ENCODE data around the gene KIF5C. TPM values are rescaled to one million over a fixed set of nuclear protein-coding genes. Genes with fewer than 3 reads are reported as not detected.

The KIF5C gene
- total and polyA plus RNA-seq, 2 experiments from 2014 or later: 45.0 to 49.1 TPM

DNA sequence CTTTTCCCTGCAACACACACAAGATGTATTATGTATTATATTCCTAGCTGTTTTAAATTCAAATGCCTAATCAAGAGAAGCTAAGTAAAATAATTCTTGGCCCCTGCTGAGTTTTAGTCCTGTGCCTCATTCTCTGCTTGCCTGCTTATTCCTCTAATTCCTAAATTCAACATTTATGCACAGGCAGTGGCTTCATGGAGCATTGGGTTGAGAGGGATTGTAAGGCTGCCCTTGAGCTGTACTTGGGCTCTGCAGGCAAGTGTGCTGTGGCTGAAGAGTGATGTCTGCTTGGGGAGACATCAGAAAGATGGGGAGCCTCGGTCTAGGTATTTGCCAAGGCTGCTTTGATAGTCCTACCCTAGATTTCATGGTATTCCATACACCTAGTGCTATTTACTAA is 27.8 kb downstream of the KIF5C start (continued):
- TF ChIP-seq, protein P1, sequence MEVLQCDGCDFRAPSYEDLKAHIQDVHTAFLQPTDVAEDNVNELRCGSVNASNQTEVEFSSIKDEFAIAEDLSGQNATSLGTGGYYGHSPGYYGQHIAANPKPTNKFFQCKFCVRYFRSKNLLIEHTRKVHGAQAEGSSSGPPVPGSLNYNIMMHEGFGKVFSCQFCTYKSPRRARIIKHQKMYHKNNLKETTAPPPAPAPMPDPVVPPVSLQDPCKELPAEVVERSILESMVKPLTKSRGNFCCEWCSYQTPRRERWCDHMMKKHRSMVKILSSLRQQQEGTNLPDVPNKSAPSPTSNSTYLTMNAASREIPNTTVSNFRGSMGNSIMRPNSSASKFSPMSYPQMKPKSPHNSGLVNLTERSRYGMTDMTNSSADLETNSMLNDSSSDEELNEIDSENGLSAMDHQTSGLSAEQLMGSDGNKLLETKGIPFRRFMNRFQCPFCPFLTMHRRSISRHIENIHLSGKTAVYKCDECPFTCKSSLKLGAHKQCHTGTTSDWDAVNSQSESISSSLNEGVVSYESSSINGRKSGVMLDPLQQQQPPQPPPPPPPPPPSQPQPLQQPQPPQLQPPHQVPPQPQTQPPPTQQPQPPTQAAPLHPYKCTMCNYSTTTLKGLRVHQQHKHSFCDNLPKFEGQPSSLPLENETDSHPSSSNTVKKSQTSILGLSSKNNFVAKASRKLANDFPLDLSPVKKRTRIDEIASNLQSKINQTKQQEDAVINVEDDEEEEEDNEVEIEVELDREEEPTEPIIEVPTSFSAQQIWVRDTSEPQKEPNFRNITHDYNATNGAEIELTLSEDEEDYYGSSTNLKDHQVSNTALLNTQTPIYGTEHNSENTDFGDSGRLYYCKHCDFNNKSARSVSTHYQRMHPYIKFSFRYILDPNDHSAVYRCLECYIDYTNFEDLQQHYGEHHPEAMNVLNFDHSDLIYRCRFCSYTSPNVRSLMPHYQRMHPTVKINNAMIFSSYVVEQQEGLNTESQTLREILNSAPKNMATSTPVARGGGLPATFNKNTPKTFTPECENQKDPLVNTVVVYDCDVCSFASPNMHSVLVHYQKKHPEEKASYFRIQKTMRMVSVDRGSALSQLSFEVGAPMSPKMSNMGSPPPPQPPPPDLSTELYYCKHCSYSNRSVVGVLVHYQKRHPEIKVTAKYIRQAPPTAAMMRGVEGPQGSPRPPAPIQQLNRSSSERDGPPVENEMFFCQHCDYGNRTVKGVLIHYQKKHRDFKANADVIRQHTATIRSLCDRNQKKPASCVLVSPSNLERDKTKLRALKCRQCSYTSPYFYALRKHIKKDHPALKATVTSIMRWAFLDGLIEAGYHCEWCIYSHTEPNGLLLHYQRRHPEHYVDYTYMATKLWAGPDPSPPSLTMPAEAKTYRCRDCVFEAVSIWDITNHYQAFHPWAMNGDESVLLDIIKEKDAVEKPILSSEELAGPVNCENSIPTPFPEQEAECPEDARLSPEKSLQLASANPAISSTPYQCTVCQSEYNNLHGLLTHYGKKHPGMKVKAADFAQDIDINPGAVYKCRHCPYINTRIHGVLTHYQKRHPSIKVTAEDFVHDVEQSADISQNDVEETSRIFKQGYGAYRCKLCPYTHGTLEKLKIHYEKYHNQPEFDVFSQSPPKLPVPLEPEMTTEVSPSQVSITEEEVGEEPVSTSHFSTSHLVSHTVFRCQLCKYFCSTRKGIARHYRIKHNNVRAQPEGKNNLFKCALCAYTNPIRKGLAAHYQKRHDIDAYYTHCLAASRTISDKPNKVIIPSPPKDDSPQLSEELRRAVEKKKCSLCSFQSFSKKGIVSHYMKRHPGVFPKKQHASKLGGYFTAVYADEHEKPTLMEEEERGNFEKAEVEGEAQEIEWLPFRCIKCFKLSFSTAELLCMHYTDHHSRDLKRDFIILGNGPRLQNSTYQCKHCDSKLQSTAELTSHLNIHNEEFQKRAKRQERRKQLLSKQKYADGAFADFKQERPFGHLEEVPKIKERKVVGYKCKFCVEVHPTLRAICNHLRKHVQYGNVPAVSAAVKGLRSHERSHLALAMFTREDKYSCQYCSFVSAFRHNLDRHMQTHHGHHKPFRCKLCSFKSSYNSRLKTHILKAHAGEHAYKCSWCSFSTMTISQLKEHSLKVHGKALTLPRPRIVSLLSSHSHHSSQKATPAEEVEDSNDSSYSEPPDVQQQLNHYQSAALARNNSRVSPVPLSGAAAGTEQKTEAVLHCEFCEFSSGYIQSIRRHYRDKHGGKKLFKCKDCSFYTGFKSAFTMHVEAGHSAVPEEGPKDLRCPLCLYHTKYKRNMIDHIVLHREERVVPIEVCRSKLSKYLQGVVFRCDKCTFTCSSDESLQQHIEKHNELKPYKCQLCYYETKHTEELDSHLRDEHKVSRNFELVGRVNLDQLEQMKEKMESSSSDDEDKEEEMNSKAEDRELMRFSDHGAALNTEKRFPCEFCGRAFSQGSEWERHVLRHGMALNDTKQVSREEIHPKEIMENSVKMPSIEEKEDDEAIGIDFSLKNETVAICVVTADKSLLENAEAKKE (CRISPR knock-in tag; IDR thresholded peaks at IDR 0.05): no peak
- TF ChIP-seq STAT1 (IDR thresholded peaks at IDR 0.05; ENCODE audit: unreplicated experiment): no peak

DNA sequence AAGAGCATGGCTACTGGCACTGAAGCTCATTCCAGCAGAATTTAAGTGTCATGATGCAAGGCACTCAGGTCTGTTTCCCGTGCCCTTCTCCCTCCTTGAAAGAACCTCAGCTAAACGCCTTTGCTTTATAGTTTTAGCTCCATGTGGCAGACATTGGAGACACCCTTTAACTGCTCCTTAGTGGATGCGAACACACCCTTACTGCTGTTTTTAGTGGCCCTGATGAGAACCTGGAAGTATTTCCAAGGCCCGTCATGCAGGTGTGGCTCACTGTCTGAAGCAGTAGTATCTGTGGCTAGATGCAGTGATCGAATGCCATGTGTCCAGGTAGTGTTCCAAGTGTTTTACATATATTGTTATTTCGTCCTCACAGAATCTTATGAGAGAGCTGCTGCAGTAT is 28.3 kb downstream of the KIF5C start:
- H3K36me3 Mint-ChIP-seq (ENCODE audit: low read depth): peaks cover 19% of the 10 kb centered on the region
- H3K4me3 Mint-ChIP-seq: no peak overlapping the region
- H3K79me2 ChIP-seq (replicated peaks; ENCODE audit: insufficient read depth): peaks cover 50% of the 10 kb centered on the region
- H3K27me3 Mint-ChIP-seq (ENCODE audit: insufficient read depth, low read depth, poor library complexity): peaks cover 3% of the 10 kb centered on the region
- H3F3A ChIP-seq (replicated peaks; ENCODE audit: low read depth): no peaks in the 10 kb centered on the region
- peaks cover 8% of the 10 kb centered on the region for H3K4me1 Mint-ChIP-seq
- DNase-seq (ENCODE audit: low spot score) (no peak), ATAC-seq (no peak)
- H3K27me3 ChIP-seq (ENCODE audit: insufficient read depth): no peaks in the 10 kb centered on the region
- H2AFZ ChIP-seq: no peak overlapping the region
- H3K4me3 ChIP-seq: no peak overlapping the region
- H3K9me2 ChIP-seq (ENCODE audit: insufficient read depth): no peaks in the 10 kb centered on the region
- no peak overlapping the region for H3K4me2 ChIP-seq
- peaks cover 10% of the 10 kb centered on the region; the same call in 2 of the 3 replicates for H3K9me3 Mint-ChIP-seq
- H3K36me3 ChIP-seq (ENCODE audit: insufficient read depth): no peaks in the 10 kb centered on the region
- H3K27ac Mint-ChIP-seq: no peak overlapping the region
- H3K27ac ChIP-seq (ENCODE audit: low read depth): peak overlapping the region; percentile 53
- H3K4me1 ChIP-seq (ENCODE audit: insufficient read depth): 0 out of 2 replicates have a peak, but pooled peaks cover 5% of the 10 kb centered on the region
- peaks cover 11% of the 10 kb centered on the region for H4K20me1 ChIP-seq (replicated peaks; ENCODE audit: insufficient read depth)
- no peak for TF ChIP-seq POLR2AphosphoS5 (IDR thresholded peaks at IDR 0.05; ENCODE audit: low read depth)
- TF ChIP-seq, protein P1 (CRISPR knock-in tag; IDR thresholded peaks at IDR 0.05): no peak
- no peak for TF ChIP-seq EZH2phosphoT487 (IDR thresholded peaks at IDR 0.05; ENCODE audit: unreplicated experiment)
- TF ChIP-seq STAT1 (IDR thresholded peaks at IDR 0.05; ENCODE audit: unreplicated experiment): no peak
- no peak for TF ChIP-seq NANOG (IDR thresholded peaks at IDR 0.05; ENCODE audit: borderline replicate concordance)
- TF ChIP-seq ZNF114 (CRISPR knock-in tag; IDR thresholded peaks at IDR 0.05): no peak

All from GM23338 (cell line).